ENCODE measurements around the gene DGKI.
"Not testable (repeated sequence)": the region's sequence is repeated elsewhere in the genome, so short reads cannot be mapped to it uniquely, and the experiment has no call there.

DGKI gene

GRCh38 chr7:137838706-137839315 is 8.0 kb downstream of the DGKI start:
- DNase-seq (ENCODE audit: low read depth), result no peak
- H3K4me3 ChIP-seq (ENCODE audit: control insufficient read depth, low read depth, low read length), result no peak overlapping the region
- TF ChIP-seq, protein P1, sequence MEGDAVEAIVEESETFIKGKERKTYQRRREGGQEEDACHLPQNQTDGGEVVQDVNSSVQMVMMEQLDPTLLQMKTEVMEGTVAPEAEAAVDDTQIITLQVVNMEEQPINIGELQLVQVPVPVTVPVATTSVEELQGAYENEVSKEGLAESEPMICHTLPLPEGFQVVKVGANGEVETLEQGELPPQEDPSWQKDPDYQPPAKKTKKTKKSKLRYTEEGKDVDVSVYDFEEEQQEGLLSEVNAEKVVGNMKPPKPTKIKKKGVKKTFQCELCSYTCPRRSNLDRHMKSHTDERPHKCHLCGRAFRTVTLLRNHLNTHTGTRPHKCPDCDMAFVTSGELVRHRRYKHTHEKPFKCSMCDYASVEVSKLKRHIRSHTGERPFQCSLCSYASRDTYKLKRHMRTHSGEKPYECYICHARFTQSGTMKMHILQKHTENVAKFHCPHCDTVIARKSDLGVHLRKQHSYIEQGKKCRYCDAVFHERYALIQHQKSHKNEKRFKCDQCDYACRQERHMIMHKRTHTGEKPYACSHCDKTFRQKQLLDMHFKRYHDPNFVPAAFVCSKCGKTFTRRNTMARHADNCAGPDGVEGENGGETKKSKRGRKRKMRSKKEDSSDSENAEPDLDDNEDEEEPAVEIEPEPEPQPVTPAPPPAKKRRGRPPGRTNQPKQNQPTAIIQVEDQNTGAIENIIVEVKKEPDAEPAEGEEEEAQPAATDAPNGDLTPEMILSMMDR (conservative IDR thresholded peaks at IDR 0.05; ENCODE audit: control insufficient read depth, insufficient read depth, low read depth, low read length), result no peak

DNA sequence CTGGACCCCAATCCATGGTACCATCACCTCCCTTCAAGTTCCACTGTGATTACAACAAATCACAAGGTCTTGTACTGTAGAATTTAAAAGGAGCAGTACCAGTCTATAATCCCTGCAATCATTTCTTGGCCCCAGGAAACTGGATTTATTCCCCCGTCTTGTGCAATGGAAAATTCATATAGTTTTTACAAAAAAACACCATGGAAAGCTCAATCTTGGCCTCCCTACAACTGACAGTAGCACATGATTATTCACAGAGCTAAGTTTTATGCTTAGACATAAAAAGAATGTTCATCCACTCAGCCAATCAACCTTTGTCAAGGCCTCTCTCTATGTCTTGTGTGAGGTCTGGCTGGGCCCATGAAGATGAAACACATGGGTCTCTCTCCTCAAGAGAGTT is 10.2 kb downstream of the DGKI start:
- H3K4me3 ChIP-seq (ENCODE audit: control insufficient read depth, low read depth, low read length), result no peak overlapping the region
- TF ChIP-seq, protein P1 (conservative IDR thresholded peaks at IDR 0.05; ENCODE audit: control insufficient read depth, insufficient read depth, low read depth, low read length), result no peak
- DNase-seq (ENCODE audit: low read depth), result no peak

DNA sequence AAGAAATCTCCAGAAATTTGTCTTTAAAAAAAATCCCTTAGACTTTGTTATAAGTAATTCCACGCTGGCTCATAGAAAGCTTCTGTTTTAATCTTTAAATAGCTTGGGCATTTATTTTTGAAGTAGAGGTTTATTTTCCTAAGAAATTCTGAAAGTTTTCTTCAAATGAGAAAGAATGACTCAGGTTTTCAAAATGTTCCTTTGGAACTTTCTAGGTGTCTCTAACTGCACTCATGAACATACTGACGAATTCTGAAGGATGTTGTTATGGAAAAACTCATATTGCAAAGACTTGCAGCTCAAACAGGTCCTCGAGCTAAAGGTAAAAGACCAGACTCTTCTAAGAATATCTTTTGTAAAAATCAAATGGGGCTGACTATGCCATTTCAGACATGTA is 10.7 kb downstream of the DGKI start:
- TF ChIP-seq, protein P1 (conservative IDR thresholded peaks at IDR 0.05; ENCODE audit: control insufficient read depth, insufficient read depth, low read depth, low read length), result no peak
- DNase-seq (ENCODE audit: low read depth), result no peak
- H3K4me3 ChIP-seq (ENCODE audit: control insufficient read depth, low read depth, low read length), result no peak overlapping the region

GRCh38 chr7:137835486-137836112 is 11.2 kb downstream of the DGKI start:
- no peak for DNase-seq (ENCODE audit: low read depth)
- no peak overlapping the region for H3K4me3 ChIP-seq (ENCODE audit: control insufficient read depth, low read depth, low read length)
- TF ChIP-seq, protein P1 (conservative IDR thresholded peaks at IDR 0.05; ENCODE audit: control insufficient read depth, insufficient read depth, low read depth, low read length), result no peak

GRCh38 chr7:137834552-137834951 is 12.2 kb downstream of the DGKI start:
- no peak overlapping the region for H3K4me3 ChIP-seq (ENCODE audit: control insufficient read depth, low read depth, low read length)
- no peak for DNase-seq (ENCODE audit: low read depth)
- TF ChIP-seq, protein P1 (conservative IDR thresholded peaks at IDR 0.05; ENCODE audit: control insufficient read depth, insufficient read depth, low read depth, low read length), result no peak

- H3K4me3 ChIP-seq (ENCODE audit: control insufficient read depth, low read depth, low read length); DNase-seq (ENCODE audit: low read depth): not testable (repeated sequence)
These were observed 13.8 kb downstream of the DGKI start for GRCh38 chr7:137832990-137833389.

GRCh38 chr7:137832382-137832781 is 14.4 kb downstream of the DGKI start:
- H3K4me3 ChIP-seq (ENCODE audit: control insufficient read depth, low read depth, low read length), result no peak overlapping the region
- TF ChIP-seq, protein P1 (conservative IDR thresholded peaks at IDR 0.05; ENCODE audit: control insufficient read depth, insufficient read depth, low read depth, low read length), result no peak
- DNase-seq (ENCODE audit: low read depth), result no peak

- not testable (repeated sequence) for DNase-seq (ENCODE audit: low read depth); H3K4me3 ChIP-seq (ENCODE audit: control insufficient read depth, low read depth, low read length)
These were observed 15.2 kb downstream of the DGKI start for GRCh38 chr7:137831555-137831954.
